ENCODE measurements around the gene TMEM8B. TPM values are rescaled to one million over a fixed set of nuclear protein-coding genes. Genes with fewer than 3 reads are reported as not detected.
A peak's percentile ranks its signal among the peaks of the same experiment; 100 is the strongest.

Gene TMEM8B
- total RNA-seq, 1 donor from 2014 or later: 0.79 TPM

GRCh38 chr9:35790385-35791296 is 38.4 kb upstream of the TMEM8B start:
- TF ChIP-seq, protein P1, sequence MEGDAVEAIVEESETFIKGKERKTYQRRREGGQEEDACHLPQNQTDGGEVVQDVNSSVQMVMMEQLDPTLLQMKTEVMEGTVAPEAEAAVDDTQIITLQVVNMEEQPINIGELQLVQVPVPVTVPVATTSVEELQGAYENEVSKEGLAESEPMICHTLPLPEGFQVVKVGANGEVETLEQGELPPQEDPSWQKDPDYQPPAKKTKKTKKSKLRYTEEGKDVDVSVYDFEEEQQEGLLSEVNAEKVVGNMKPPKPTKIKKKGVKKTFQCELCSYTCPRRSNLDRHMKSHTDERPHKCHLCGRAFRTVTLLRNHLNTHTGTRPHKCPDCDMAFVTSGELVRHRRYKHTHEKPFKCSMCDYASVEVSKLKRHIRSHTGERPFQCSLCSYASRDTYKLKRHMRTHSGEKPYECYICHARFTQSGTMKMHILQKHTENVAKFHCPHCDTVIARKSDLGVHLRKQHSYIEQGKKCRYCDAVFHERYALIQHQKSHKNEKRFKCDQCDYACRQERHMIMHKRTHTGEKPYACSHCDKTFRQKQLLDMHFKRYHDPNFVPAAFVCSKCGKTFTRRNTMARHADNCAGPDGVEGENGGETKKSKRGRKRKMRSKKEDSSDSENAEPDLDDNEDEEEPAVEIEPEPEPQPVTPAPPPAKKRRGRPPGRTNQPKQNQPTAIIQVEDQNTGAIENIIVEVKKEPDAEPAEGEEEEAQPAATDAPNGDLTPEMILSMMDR (IDR thresholded peaks at IDR 0.05; ENCODE audit: insufficient read depth, low read length, severe bottlenecking): peak; percentile 83
- FAIRE-seq: peak; percentile 95
- Histone ChIP-seq H3K4me3 (ENCODE audit: low read depth, low read length) (no peak overlapping the region), H3K27me3 (ENCODE audit: control insufficient read depth, insufficient read depth, low read length) (no peaks in the 10 kb centered on the region), H3K36me3 (ENCODE audit: control insufficient read depth, insufficient read depth, low read length) (no peaks in the 10 kb centered on the region)
- peak; percentile 70 for DNase-seq (ENCODE audit: low read depth)

DNA sequence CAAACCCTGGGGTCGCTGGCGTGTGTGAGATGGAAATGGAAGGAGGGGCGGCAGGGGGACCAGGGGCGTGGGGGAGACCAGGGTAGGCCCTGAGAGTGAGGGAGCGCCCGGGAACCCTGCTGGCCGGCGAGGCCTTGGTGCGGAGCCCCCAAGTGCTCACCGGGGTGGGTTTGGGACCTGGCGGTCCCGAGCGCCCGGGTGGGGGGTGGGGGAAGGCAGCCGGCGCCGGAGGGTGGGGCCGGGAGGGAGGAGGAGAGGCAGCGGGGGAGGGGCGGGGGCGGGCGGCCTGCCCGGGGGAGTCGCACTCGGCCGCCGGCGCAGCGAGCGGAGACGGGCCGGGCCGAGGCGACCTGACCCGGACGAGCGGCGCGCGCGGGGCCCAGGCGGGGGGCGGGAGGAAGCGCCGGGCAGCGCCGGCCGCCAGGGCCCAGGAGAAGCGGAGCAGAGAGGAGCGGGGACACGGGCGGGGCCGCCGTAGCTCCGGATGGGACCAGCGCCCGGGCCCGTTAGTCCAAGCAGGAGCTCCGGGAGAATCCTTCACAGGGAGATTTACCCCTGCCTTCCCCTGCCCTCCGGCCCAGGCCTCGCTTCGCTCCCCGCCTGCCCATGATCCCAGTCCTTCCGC is 37.6 kb upstream of the TMEM8B start, which contains the start of gene NPR2:
TSS of gene NPR2 (plus strand) at position 295 of the 625 bp plus-strand sequence. CDS start 818 bp downstream, outside the sequence.
- no peaks in the 10 kb centered on the region for H3K36me3 ChIP-seq (ENCODE audit: control insufficient read depth, insufficient read depth, low read length)
- DNase-seq (ENCODE audit: low read depth): no peak
- FAIRE-seq: no peak
- H3K4me3 ChIP-seq (ENCODE audit: low read depth, low read length): peak within 1 kb of the TSS; percentile 37
- H3K27me3 ChIP-seq (ENCODE audit: control insufficient read depth, insufficient read depth, low read length): no peaks in the 10 kb centered on the region
- TF ChIP-seq, protein P1 (IDR thresholded peaks at IDR 0.05; ENCODE audit: insufficient read depth, low read length, severe bottlenecking): no peak

GRCh38 chr9:35792024-35792813 is 36.8 kb upstream of the TMEM8B start:
- DNase-seq (ENCODE audit: low read depth) (no peak), FAIRE-seq (no peak)
- TF ChIP-seq, protein P1 (IDR thresholded peaks at IDR 0.05; ENCODE audit: insufficient read depth, low read length, severe bottlenecking): no peak
- Histone ChIP-seq H3K36me3 (ENCODE audit: control insufficient read depth, insufficient read depth, low read length) (no peaks in the 10 kb centered on the region), H3K4me3 (ENCODE audit: low read depth, low read length) (peak overlapping the region; percentile 37), H3K27me3 (ENCODE audit: control insufficient read depth, insufficient read depth, low read length) (no peaks in the 10 kb centered on the region)

DNA sequence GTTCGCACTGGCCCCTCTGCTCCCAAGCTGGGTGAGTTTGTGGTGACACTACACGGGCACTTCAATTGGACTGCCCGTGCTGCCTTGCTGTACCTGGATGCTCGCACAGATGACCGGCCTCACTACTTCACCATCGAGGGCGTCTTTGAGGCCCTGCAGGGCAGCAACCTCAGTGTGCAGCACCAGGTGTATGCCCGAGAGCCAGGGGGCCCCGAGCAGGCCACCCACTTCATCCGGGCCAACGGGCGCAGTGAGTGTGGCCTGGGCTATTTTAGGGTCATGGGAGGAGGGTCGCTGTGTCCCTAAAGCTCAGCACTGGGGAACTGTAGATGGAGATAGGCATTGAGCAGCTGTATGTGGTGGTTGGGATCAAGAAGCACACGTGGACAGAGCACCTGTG is 36.2 kb upstream of the TMEM8B start:
- Histone ChIP-seq H3K36me3 (ENCODE audit: control insufficient read depth, insufficient read depth, low read length) (no peaks in the 10 kb centered on the region), H3K4me3 (ENCODE audit: low read depth, low read length) (no peak overlapping the region), H3K27me3 (ENCODE audit: control insufficient read depth, insufficient read depth, low read length) (no peaks in the 10 kb centered on the region)
- DNase-seq (ENCODE audit: low read depth) (no peak), FAIRE-seq (no peak)
- TF ChIP-seq, protein P1 (IDR thresholded peaks at IDR 0.05; ENCODE audit: insufficient read depth, low read length, severe bottlenecking): no peak

DNA sequence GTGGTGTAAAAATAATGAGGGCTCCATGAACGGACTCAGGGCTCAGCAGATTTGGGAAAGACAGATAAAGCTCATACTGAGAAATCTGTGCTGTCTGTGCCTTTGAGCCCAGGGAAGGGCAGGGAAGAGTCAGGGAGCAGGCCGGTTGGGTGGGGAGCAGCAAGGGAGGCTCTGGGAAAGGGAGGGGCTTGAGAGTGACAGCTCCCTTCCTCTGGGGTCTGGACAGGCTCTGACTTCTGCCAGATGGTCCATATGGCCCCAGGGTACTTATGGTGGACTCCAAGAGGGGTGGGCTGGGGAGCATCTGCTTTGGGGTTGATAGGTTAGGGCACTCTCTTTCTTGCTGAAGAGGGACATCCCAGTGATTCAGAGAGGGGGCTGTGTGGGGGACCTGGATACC is 35.6 kb upstream of the TMEM8B start:
- no peak for DNase-seq (ENCODE audit: low read depth)
- FAIRE-seq: no peak
- Histone ChIP-seq H3K36me3 (ENCODE audit: control insufficient read depth, insufficient read depth, low read length) (no peaks in the 10 kb centered on the region), H3K27me3 (ENCODE audit: control insufficient read depth, insufficient read depth, low read length) (no peaks in the 10 kb centered on the region), H3K4me3 (ENCODE audit: low read depth, low read length) (no peak overlapping the region)
- TF ChIP-seq, protein P1 (IDR thresholded peaks at IDR 0.05; ENCODE audit: insufficient read depth, low read length, severe bottlenecking): no peak
